Measurements from ENCODE around the gene PBX4.

PBX4 gene

DNA sequence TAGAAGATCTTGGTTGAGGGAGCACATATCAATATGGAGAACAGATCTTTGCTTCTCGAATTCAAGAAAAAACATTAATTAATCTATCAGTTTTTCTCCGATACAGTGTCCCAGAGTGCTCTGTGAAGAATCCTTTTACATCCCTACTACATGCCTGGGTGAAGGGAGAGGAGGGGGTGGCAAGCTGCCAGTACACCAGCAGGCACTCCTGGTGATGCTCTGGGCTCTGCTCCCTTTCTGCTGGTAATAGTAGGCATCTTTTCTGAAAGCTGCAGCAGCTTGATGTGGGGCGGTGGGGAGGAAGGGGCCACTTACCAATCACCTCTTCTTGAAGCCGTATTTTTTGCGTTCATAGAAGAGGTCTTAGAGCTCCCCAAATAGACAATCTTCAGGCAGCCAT, 30.7 kb downstream of the PBX4 start:
- no peak for FAIRE-seq

DNA sequence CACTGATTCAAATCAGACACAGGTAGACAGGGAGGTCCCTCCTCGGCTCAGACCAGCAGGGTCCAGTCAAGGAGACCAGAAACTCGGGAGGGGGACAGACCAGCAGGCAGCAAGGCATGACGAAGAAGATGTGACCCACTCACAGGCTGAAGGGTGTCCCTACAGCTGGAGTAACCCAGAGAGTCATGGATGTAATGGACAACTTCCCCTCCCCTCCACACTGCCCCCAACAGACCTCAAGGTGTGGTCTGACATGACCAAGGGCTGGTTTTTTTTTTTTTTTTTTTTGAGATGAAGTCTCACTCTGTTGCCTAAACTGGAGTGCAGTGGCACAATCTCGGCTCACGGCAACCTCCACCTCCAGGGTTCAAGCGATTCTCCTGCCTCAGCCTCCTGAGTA, 34.1 kb downstream of the PBX4 start:
- FAIRE-seq = no peak

DNA sequence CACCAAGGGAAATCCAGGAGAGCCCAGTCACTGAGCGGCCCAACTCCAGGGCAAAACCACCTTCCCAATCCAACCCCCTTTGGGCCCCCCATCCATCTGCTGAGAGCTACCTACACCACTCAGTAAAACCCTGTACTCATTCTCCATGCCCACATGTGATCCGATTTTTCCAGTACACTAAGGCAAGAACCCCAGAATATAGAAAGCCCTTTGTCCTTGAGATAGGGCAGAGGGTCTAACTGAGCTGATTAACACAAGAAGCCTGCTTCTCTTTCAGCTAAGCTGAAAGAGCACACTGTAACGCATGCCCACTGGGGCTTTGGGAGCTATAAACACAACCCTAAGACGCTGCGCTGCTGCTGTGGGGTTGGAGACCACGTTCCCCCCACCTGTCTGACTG, 36.0 kb downstream of the PBX4 start:
- no peak for FAIRE-seq

- no peak for FAIRE-seq
Observed at GRCh38 chr19:19581391-19581790, 37.1 kb downstream of the PBX4 start.

DNA sequence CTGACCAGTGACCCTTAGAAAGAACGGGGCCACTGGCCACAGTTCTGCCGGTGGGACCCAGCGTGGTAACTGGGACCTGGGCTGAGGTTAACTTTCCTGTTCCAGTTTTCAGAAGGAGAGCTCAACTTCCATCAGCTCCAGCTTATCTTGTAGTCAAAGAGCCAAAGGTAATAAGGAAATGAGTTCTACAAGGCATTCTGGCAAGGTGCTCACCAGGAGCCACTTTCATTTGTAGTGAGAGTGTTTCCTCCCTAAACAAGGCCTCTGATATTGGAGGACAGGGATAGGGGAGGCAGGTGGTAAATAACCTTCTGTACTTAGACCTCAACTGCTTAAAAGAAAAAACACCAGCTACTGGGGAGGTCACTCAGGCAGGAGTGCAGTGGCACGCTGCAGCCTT, 38.1 kb downstream of the PBX4 start:
- FAIRE-seq = no peak

DNA sequence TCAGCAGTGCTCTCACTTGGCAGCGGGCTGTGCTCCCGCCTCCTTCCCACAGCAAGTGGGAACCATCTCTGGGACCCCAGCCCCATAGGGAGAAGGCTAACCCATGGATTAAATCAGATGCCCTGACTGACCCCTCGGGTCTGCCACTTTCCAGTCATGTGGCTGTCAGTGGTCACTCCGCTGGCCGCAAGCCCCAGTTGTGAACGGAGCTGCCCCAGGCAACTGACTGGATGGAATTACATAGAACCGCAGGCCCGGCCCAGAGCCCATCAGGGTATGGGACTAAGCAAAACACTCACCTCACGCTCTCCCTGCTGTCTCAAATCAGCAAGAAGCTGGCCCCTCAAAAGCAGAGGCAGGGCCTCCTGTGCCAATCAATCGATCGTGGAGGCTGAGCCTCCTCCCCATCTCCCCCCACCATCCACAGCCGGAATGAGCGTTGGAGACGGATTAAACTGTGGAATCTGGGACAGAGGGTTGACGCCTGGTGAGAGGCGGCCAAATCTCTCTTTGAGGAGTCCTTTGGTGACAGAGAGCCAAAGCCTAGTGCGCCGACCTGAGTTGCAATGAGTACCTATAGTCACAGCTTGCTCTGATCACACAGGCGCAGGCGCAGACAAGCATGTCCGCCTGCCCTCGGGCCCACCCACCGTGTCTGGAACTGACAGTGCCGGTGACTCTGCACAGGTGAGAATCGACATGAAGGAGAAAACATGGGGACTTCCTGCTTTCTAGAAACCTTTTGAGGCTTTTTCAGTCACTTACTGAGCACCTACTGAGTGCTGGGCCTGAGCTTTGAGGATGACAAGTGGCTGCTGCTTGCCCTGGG, 38.7 kb downstream of the PBX4 start:
- FAIRE-seq = no peak

DNA sequence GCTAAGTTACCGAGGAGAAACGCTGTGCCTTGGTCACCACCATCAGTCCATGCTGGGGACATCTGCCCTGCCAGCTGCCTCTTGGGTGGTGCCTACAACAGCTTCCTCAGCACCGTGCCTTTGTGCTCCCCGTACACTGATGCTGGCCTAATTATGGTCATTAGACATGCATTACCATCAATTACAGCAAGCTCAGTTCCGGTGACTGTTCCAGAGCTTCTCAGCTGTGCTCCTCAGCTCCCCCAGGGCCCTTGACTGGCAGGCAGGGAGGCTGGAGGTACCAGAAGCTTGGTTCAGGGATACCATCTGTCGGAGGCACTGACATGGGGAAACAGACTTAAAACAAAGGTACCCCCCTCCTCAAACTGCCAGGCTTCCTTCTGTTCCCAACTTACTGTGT, 40.2 kb downstream of the PBX4 start:
- FAIRE-seq = no peak

DNA sequence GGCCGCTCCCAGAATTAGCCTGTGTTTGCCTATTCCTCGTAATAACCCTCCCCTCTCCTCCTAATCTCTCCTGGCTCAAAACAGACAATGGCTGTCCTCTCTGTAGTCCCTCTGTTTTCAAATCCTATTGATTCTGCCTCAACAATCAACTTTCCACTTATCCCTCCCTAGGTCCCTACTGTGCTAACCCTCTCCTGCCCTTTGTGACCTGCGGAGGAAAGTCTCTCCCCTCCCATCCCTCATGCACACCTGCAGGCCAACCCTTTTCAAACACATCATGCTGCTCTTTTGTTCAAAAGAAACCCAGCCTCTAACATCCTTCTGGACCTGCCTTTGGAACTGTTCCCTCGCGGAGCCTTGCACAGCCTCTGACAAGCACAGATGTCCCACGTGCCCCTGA, 43.1 kb downstream of the PBX4 start:
- FAIRE-seq = no peak

DNA sequence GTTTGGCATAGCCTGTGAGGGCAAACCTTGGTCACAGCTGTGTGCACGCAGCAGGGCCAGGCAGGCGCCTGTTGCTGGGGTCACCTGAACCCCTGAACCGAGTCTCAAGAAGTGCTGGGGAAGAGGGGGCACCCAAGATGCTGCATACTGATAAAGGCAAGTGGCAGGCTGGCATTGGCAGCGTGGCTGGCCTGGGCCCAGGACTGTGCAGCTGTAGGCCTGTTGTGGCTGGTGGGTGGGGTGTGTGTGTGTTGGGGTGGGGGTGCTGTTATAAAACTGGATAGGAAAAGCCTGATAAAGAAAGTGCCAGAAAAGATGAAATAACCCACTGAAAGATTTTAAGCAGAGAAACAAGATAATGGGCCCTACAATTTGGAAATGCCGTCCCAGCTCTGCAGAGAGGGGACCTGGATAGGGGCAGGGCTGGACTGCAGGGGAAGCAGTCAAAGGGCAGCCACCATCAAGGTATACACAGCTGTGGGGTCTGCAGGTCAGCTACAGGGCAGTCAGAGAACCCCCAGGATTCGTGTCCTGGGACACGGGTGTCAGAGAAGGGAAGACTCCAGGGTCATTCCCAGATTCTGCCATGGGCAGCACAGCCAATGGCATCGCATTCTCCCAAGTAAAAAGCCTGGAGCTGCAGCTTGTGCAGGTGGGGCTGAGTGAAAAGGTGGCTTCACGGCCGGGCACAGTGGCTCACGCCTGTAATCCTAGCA, 47.3 kb downstream of the PBX4 start:
- FAIRE-seq = no peak

- no peak for FAIRE-seq
Observed at GRCh38 chr19:19570571-19570970, 47.9 kb downstream of the PBX4 start.

GRCh38 chr19:19568802-19569756, 49.4 kb downstream of the PBX4 start:
- FAIRE-seq = no peak

DNA sequence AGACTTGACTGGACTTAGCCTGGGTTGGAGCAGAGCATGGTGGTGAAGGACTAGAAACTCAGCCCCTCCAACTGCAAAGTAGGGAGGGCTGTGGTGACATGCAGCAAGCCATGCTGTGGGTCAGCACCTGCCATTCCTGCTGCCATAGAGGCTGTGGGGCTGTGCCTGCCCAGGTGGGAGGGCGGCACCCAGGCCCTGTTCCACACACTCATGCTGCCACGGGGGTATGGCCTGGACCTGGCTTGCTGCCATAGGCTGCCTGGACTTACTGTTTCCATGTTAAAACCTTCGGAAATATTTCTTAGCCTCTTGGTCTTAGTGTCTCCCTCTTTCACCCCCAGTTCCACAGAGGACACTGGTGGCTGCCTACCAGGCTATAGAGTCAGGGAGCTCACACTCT, 51.1 kb downstream of the PBX4 start:
- FAIRE-seq = no peak

DNA sequence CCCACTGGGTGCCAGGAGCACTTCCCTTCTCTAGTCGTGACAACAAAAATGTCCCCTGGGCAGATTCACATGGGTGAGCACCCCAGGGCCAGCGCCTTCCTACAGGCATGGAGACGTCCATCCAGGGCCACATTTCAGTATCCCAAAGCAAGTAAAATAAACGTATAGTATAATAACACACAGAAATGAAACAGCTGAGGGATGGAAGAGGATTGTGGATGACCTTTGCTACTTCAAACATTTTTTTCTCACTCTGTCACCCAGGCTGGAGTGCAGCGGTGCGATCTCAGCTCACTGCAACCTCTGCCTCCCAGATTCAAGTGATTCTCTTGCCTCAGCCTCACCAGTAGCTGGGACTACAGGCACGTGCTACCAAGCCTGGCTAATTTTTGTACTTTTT, 52.2 kb downstream of the PBX4 start:
- no peak for FAIRE-seq

DNA sequence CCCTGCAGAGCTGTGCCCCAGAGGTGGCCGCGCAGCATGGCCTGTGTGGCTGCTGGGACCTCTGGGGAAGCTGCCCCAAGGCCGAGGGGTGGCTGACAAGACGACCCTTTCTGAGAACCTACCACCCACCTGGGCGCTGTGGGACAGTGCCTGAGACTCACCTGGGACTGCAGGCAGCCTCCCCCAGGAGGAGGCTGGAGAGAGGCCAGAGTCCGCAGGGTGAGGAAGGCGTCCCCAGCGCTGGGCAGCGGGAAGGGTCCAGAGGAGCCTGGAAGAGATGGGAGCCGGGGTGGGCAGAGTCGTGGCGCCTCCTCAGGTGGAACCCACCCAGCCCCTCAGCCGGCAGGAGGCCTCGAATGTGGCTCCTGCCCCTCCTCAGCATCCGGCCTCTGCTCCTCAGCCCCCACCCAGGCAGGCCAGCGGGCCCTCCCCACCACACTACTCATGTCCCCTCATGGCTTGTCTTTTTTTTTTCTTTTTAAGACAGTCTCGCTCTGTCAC, 55.1 kb downstream of the PBX4 start:
- FAIRE-seq = no peak

- no peak for FAIRE-seq
Observed at GRCh38 chr19:19562665-19563347, 55.7 kb downstream of the PBX4 start.

GRCh38 chr19:19561946-19562664, 56.4 kb downstream of the PBX4 start:
- no peak for FAIRE-seq

- FAIRE-seq = no peak
Observed at GRCh38 chr19:19559931-19560330, 58.6 kb downstream of the PBX4 start.

- no peak for FAIRE-seq
Observed at GRCh38 chr19:19558636-19559035, 59.9 kb downstream of the PBX4 start.

DNA sequence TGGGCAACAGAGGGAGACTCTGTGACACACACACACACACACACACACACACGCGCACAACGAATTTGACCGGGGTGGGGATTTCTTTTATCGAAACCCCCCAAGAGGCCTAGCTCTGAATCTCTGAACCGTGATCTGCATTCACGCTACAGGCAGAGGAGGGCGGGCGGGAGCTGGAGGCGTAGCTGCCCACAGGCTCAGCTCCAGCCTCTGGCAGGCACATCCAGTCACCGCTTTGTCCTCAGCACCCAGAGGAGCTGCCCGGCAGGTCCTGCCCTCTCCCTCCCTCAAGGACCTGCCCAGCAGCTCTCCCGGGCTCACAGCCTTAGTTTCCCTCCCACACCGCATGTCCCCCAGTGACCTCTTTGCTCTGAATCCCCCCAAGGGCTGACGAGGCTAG, 60.4 kb downstream of the PBX4 start:
- FAIRE-seq = no peak

DNA sequence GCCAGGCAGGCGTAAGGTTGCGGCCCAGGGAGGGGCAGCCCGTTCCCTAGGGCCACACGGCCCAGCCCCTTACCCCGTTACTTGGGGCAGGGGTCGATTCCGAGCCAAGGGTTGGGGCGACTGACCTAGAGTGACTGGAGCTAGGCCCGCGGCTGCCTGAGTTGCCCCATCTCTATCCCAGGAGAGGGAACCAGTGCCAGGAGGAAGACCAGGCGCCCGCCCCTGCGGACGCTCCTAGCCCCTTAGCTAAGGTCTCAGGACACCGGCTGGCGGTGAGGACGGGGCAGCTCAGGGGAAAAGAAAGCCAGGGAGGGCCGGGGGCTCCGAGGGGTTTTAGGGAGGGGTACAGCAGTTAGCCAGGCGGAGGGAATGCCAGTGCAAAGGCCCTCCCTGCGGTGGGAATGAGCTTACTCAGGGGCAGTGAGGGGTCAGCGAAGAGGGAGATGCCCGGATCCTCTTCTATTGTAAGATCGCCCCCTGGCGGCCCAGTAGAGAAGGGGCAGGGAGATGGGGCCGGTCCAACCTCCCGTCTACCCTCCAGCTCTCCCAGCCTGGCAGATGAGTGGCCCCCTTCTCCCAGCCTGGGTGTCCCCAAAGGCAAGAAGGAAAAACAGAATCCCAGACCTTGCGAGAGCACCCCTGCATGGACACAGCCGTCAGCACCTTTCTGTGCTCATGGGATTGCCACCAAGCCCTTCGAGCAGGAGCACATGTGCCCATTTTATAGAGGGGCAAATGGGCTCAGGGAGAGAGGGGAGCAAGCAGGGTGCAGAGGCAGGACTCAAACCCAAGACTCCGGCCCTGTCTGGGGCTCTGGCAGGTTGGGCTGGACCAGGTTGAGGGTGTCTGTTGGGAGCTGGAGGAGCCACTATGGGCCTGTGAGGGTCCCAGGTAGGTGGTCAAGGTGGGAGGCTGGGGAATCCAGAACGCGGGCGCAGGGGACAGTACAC, 64.1 kb downstream of the PBX4 start:
- no peak for FAIRE-seq

- FAIRE-seq = no peak
Observed at GRCh38 chr19:19553670-19554069, 64.8 kb downstream of the PBX4 start.

All from TTC549 (cell line).